8988T (cell line): ENCODE measurements around the gene EML6.
A peak's percentile ranks its signal among the peaks of the same experiment; 100 is the strongest.

Source experiments
- DNase-seq: peaks from one replicate; pipeline ENCODE4 v3.0.0; 2011

EML6 gene

DNA sequence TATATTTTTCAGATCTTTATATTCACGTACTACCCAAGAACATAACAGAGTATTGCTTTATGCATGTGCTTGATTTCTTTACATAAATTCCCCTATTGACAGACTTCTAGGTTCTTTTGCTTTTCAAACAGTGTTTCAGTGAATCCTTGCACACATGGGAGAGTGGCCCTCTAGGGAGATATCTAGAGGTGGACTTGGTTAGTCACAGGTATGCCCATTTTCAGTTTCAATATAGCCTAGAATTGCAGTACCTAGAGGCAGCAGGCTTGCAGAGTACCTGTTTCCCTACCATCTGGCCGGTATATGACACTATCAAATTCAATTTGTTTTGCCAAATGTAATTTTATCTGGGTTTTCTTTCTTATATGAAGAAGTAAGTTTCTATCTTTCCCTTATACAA is 36.8 kb downstream of the EML6 start:
- DNase-seq: no peak

- peak; percentile 42 for DNase-seq
Measured at GRCh38 chr2:54763636-54764291, 40.3 kb downstream of the EML6 start.

- DNase-seq: no peak
Measured at GRCh38 chr2:54767921-54768320, 44.5 kb downstream of the EML6 start.

- no peak for DNase-seq
Measured at GRCh38 chr2:54768772-54769428, 45.4 kb downstream of the EML6 start.

DNA sequence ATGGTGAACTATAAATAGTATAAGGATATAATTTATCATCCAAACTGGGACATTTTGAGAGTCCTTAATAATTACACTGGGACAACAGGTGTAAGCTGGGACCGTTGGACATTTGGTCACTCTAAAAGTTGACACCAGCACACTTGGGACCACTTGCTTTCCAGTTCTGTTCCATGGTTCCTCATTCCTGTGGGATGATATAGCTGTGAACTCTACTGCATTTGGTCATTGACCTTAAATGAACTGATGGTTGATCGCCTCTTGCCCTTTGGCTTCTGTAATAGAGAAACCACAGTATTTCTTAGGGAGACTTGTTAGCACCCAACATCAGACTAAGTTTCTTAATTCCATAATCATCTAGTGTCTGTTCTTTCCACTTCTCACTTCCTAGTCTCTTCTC is 46.7 kb downstream of the EML6 start:
- DNase-seq: no peak

DNA sequence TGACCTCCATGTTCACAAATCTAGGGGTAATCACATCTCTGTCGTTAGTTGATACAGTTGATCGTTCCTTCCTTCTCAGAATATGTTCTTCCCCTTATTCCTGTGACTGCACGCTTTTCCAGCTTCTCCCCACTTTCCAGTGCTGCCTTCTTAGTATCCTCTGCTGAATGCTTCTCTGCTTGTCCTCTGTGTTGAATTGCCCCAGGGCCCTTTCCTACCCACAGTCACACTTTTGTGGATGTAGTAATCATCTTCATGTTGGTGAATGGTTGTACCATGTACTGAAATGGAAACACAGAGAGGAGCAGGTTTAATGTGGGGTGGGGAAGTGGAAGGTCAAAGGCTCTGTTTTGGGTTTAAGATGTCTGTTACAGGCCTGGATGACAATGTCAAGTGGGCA is 47.2 kb downstream of the EML6 start:
- no peak for DNase-seq

GRCh38 chr2:54771166-54771885 is 47.9 kb downstream of the EML6 start:
- no peak for DNase-seq

DNA sequence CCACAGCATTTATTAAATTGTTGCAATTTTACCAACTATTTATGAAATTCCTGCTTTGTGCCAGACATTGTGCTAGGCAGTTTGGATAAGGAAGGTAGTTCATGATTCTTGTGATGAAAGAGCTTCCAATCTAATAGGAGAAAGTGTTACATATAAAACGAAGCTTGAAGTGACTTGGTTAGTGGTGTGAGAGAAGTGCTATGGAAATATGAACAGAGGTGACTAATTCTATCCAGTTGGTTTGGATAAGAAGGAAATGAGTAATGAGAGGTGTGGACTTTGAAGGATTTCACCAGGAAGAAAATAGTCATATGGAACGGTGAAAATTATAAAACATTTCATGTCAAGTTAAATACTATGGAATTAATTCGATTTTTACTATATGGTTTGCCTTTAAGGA is 48.6 kb downstream of the EML6 start:
- DNase-seq: no peak

DNA sequence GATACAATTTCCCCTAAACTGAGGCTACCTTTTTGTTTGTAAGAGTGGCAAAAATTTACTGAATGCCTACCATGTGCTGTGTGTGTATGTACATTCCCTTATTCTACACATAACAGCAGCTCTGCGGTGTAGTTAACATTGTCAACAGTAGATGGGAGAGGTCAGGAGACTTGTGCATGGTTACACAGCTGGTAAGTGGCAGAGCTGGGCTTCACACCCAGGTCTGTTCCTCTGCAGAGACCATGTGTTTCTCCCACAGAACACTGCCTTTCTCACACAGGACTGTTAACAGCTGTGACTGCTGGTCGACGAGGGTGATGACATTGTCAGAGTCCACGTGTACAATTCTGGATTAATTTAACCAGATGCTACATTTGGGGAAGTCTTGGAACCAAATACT is 49.1 kb downstream of the EML6 start:
- DNase-seq: no peak

- no peak for DNase-seq
Measured at GRCh38 chr2:54773233-54773632, 49.8 kb downstream of the EML6 start.

- no peak for DNase-seq
Measured at GRCh38 chr2:54773838-54774237, 50.4 kb downstream of the EML6 start.

GRCh38 chr2:54775710-54776109 is 52.2 kb downstream of the EML6 start:
- DNase-seq: no peak

- no peak for DNase-seq
Measured at GRCh38 chr2:54776494-54776893, 53.0 kb downstream of the EML6 start.

DNA sequence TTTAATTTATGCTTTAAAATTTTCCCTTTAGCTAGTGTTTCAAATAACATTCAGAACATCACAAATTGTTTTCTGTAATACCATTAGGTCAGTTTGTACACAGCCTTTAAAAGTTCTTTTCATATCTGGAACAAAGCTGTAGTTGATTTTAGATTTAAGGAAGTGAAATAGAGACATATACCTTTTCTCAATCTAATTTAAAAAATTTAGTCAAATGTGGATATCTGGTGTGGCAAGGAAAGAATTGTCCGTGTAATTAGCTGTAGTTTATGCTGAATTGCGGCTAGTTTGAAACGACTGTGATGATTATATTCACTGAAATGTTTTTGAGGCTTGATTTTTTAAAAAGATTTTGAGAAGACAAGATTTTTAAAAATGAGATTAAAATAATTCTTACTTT is 59.9 kb downstream of the EML6 start:
- no peak for DNase-seq

- DNase-seq: no peak
Measured at GRCh38 chr2:54787270-54787669, 63.8 kb downstream of the EML6 start.

DNA sequence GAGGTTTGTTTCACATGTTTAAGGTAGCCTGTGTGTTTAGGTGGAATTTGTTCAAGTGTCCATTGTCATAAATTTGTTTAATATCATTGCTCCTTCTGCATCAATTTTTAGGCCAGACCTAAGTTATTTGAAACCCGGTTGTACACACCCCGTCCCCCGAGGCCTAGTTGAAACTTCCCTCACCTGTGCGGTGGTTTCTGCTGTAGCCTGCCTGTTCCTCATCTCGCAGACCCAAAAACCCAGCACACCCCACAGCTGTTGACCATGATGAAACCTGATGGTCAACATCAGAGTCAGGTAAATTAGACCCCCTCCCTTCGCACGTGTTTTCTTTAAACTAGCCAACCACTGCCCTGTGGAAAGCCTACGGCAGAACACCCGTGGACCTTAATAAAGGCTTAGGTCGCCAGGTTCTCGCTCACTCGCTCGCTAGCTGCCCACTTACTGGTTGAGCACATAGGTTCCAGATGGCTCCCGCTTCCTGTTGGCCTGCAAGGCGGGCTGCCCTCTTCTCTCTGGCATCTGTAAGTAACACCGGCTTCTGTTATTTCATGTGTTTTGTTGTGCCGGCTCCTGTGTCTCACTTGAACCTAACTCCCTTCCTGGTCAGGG is 64.4 kb downstream of the EML6 start:
- no peak for DNase-seq

DNA sequence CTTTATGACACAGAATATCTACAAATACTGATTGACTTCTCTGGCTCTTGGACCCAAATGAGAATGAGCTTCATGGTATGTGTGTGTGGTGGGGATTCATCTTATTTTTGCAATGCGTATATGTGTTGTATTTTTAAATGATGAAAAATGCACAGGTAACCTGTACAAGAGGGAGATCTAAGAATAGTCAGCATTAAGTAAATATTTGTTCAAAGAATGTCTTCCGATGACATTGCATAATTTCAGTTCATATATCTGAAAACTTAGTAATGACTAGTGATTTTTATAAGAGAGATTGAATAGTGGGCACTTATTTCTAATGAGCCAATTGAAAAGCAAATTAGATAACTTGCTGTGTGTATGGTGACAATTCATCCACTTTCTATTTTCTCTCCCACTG is 66.4 kb downstream of the EML6 start:
- no peak for DNase-seq

DNA sequence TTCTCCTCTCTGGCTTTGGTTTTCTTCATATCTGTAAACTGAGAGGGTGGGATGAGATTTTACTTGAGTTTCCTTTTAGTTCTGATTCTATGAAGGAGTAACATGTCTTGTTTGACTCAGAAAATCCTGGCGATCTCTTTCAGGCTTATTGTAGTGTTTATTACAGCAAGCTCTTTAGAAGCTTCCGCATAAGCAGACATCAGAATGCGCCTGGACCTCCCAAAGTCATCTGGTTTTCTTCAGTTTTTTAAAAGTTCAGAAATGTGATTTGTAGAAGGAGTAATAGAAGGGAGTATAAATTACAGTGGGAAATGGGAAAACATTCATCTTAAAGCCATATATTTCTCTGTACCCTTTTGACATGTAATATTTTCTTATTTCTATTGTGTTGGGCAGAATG is 68.4 kb downstream of the EML6 start:
- DNase-seq: no peak

- DNase-seq: no peak
Measured at GRCh38 chr2:54797307-54797706, 73.8 kb downstream of the EML6 start.

DNA sequence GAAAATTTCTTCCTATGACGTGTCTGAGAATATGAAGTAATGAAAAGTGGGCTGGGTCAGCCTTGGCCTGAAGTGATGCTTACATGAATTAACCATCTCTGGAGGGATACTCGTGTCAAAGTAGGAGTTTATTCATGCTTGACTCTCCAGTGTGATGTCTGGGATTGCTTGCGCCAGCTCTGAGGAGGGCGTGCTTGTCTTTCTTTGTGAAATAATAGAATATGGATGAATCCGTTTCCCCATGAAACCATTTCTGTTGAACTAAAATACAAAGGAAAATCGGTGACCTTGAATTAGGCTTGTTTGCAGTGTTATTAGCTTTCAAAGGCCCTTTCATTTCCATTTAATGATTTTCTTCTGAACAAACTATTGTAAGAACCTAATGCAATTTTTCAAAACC is 77.9 kb downstream of the EML6 start:
- no peak for DNase-seq

DNA sequence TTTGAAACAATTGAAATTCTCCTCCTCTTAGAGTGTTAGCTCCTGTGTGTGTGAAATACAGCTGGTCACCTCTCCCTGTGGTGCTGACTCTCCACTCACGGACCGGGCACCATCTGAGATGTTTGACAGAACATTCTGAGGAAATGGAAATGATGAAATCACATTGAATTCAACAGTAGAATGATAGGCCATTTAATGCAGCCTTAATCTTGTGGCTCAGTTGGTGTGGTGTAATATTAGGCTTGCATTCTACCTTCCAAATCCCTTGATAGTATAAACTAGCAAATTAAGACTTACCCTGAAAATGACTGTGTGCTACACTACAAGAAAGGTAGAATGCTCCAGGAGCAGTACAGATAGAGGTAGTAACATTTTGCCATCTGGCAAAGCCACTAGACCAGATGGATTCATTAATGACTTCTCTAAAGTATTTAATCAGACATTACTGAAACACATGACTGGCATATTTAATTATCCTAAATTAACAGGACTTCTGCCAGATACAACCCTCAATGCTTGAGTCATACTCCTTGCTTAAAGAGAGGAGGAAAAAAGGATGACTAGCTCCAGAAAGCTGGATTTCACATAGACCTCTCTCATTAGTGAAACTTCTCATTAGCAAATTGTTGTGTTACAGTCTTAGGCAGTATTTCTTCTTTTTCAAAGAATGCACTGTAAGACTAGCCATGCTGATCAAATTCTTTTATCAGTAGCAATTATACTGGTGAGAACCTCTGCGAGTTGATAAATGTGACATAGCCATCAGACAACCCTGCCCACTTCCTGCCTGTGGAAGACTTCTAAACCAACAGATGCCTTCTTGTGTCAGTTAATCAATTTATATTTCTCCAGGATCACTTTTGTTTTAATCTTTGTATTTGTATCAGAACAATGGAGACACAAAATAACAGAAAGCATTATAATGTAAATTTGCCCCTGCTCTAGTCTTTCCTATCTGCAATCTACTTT is 80.6 kb downstream of the EML6 start:
- DNase-seq: no peak

GRCh38 chr2:54805255-54805654 is 81.8 kb downstream of the EML6 start:
- DNase-seq: no peak

- DNase-seq: no peak
Measured at GRCh38 chr2:54806975-54807374, 83.5 kb downstream of the EML6 start.
